ENCODE measurements around the gene BACH2.

- TF ChIP-seq POLR2AphosphoS5 (IDR thresholded peaks at IDR 0.05; ENCODE audit: low read depth, low read length) (no peak), TAF1 (IDR thresholded peaks at IDR 0.05; ENCODE audit: borderline replicate concordance, insufficient read depth, low read length) (no peak)
Measured at GRCh38 chr6:90144396-90144795, 152.2 kb downstream of the BACH2 start.

Measured in PFSK-1 (cell line).